MCF 10A (cell line): Measurements from ENCODE around the gene TMEM72. TPM values are rescaled to one million over a fixed set of nuclear protein-coding genes. Genes with fewer than 3 reads are reported as not detected.

ENCODE experiments used
- BruUV-seq: library from RNA; stranded (reverse); fragments of 400-500 nt; replicated peaks from 2 replicates; lab custom pipeline; 2021; lab: Mats Ljungman, UMichigan
- CTCF ChIA-PET: fragments of 300-600 bp; sonication (Branson Sonifier 250); formaldehyde crosslinking; extraction: SDS; loops from one replicate; lab custom pipeline; 2021; ENCODE audit warnings: antibody characterized with exemption, inconsistent platforms; lab: Yijun Ruan, JAX
- POLR2A ChIA-PET: fragments of 300-600, 350-650 bp; sonication (Branson Sonifier 250); formaldehyde crosslinking; extraction: SDS; loops from one replicate; lab custom pipeline; 2020; ENCODE audit warnings: antibody characterized with exemption, inconsistent platforms; lab: Yijun Ruan, JAX
- DNase-seq: peaks from one replicate; pipeline ENCODE4 v3.0.0-alpha.2; 2018; ENCODE audit not compliant: unreplicated experiment
- H3K27ac Mint-ChIP-seq: one replicate; pipeline ENCODE4 v1.8.0; 2022; ENCODE audit warnings: mild to moderate bottlenecking, low read depth, mixed read lengths; ENCODE audit not compliant: unreplicated experiment
- H3K27me3 Mint-ChIP-seq: one replicate; pipeline ENCODE4 v1.8.0; 2022; ENCODE audit warnings: mixed read lengths; ENCODE audit not compliant: insufficient read depth, unreplicated experiment
- H3K36me3 Mint-ChIP-seq: one replicate; pipeline ENCODE4 v1.8.0; 2022; ENCODE audit warnings: mild to moderate bottlenecking, moderate library complexity, mixed read lengths; ENCODE audit not compliant: insufficient read depth, unreplicated experiment
- H3K4me1 Mint-ChIP-seq: one replicate; pipeline ENCODE4 v1.8.0; 2022; ENCODE audit warnings: mixed read lengths; ENCODE audit not compliant: insufficient read depth, unreplicated experiment
- H3K4me3 Mint-ChIP-seq: one replicate; pipeline ENCODE4 v1.8.0; 2022; ENCODE audit warnings: mild to moderate bottlenecking, moderate library complexity, mixed read lengths; ENCODE audit not compliant: unreplicated experiment
- H3K9me3 Mint-ChIP-seq: one replicate; pipeline ENCODE4 v1.8.0; 2022; ENCODE audit warnings: mixed read lengths; ENCODE audit not compliant: unreplicated experiment
- intact Hi-C: fragments of 100-400 bp; cut with micrococcal nuclease; formaldehyde crosslinking; loops from 2 replicates; pipeline ENCODE4 v1.14.1; 2022
- total RNA-seq: library from RNA; stranded (reverse); gene quantifications from 2 replicates; pipeline ENCODE4 v1.2.3, GENCODE V29; 2022
- TF ChIP-seq, protein P1 (sequence below): fragments of 200-600 bp; IDR thresholded peaks from one replicate; pipeline ENCODE4 v1.8.0; 2022; ENCODE audit warnings: antibody characterized with exemption, mild to moderate bottlenecking; ENCODE audit not compliant: unreplicated experiment

Gene TMEM72
- total RNA-seq, 1 experiment from 2014 or later: not detected

- TF ChIP-seq, protein P1, sequence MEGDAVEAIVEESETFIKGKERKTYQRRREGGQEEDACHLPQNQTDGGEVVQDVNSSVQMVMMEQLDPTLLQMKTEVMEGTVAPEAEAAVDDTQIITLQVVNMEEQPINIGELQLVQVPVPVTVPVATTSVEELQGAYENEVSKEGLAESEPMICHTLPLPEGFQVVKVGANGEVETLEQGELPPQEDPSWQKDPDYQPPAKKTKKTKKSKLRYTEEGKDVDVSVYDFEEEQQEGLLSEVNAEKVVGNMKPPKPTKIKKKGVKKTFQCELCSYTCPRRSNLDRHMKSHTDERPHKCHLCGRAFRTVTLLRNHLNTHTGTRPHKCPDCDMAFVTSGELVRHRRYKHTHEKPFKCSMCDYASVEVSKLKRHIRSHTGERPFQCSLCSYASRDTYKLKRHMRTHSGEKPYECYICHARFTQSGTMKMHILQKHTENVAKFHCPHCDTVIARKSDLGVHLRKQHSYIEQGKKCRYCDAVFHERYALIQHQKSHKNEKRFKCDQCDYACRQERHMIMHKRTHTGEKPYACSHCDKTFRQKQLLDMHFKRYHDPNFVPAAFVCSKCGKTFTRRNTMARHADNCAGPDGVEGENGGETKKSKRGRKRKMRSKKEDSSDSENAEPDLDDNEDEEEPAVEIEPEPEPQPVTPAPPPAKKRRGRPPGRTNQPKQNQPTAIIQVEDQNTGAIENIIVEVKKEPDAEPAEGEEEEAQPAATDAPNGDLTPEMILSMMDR: no peak
- ChIA-PET CTCF (interaction anchor here (0.7 to 2.2 kb wide), 5 partner anchors 11 to 105 kb away, joined by 3 to 9 read pairs (median 5); no protein-coding TSS in a partner anchor), POLR2A (no interaction called here)
- no TSS peak for BruUV-seq
- intact Hi-C loops: no loop called here
- no peak for DNase-seq
- peak overlapping the region; percentile 58 for H3K4me3 Mint-ChIP-seq
- H3K36me3 Mint-ChIP-seq: peaks cover 19% of the 10 kb centered on the region
- no peaks in the 10 kb centered on the region for H3K9me3 Mint-ChIP-seq
- H3K27ac Mint-ChIP-seq: peak overlapping the region; percentile 61
- H3K4me1 Mint-ChIP-seq: peaks cover 22% of the 10 kb centered on the region
- H3K27me3 Mint-ChIP-seq: no peaks in the 10 kb centered on the region
Observed at GRCh38 chr10:44974082-44974627, 63.0 kb downstream of the TMEM72 start.

- BruUV-seq: no TSS peak
- Mint-ChIP-seq H3K9me3 (no peaks in the 10 kb centered on the region), H3K4me3 (peak overlapping the region; percentile 58), H3K27me3 (no peaks in the 10 kb centered on the region), H3K36me3 (peaks cover 24% of the 10 kb centered on the region), H3K27ac (peak overlapping the region; percentile 61), H3K4me1 (peaks cover 25% of the 10 kb centered on the region)
- CTCF ChIA-PET: interaction anchor here (0.5 to 2.2 kb wide), 10 partner anchors 8 to 572 kb away, joined by 3 to 11 read pairs (median 5); no protein-coding TSS in a partner anchor
- POLR2A ChIA-PET: interaction anchor here (0.6 kb wide), 1 partner anchor 13 kb away, joined by 3 read pairs; no protein-coding TSS in a partner anchor
- intact Hi-C loops: loop anchor here (1.0 kb wide), 1 partner anchor 43 kb away; no protein-coding TSS in a partner anchor
- peak; percentile 60 for DNase-seq
- TF ChIP-seq, protein P1: peak; percentile 98
Observed at GRCh38 chr10:44974628-44975430, 63.7 kb downstream of the TMEM72 start.

- peaks cover 29% of the 10 kb centered on the region for H3K4me1 Mint-ChIP-seq
- intact Hi-C loops: loop anchor here (1.0 kb wide), 1 partner anchor 43 kb away; no protein-coding TSS in a partner anchor
- ChIA-PET CTCF (interaction anchor here (0.5 to 1.7 kb wide), 12 partner anchors 9 to 1743 kb away, joined by 3 to 11 read pairs (median 4); no protein-coding TSS in a partner anchor), POLR2A (interaction anchor here (0.6 kb wide), 1 partner anchor 14 kb away, joined by 3 read pairs; no protein-coding TSS in a partner anchor)
- peaks cover 24% of the 10 kb centered on the region for H3K36me3 Mint-ChIP-seq
- no peaks in the 10 kb centered on the region for H3K27me3 Mint-ChIP-seq
- DNase-seq: peak; percentile 59
- no TSS peak for BruUV-seq
- TF ChIP-seq, protein P1: no peak
- peak overlapping the region; percentile 58 for H3K4me3 Mint-ChIP-seq
- no peaks in the 10 kb centered on the region for H3K9me3 Mint-ChIP-seq
- H3K27ac Mint-ChIP-seq: no peak overlapping the region
Observed at GRCh38 chr10:44975431-44976331, 64.5 kb downstream of the TMEM72 start.
